ENCODE results near the gene C2CD4D. TPM values are rescaled to one million over a fixed set of nuclear protein-coding genes. Genes with fewer than 3 reads are reported as not detected.
A peak's percentile ranks its signal among the peaks of the same experiment; 100 is the strongest.

The C2CD4D gene
- polyA plus RNA-seq, 1 donor: 0.12 TPM

DNA sequence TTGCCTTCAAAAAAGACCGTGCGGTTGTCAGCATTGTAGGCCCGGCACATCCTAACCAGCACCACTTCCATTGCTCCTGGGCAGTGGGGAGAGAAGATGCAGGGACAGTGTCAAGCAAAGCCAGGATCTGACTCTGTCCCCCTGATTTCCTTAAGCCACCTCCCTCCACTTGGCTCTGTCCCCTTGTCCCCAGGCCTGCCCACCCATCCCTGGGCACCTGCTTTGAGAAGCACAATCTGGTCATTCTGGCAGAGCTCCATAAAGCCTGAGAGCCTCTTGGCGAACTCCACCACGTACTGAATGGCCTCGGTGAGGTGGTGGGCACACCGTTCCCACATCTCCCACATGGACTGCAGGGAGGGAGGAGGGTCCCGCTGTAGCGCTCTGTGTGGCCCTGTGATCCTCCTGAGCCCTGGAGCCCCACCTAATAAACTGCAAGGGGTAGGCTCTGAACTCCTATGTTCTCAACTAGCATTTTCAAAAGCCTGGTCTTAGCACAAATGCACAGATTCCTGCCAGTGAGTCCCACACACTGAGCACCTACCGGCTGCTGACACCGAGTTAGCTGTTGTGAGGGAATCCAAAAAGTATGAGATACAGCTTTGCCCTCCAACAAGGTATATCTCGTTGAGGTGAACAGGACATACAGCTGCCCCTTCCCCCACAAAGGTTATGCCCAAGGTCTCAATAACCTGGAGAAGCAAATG, 26.2 kb downstream of the C2CD4D start:
- no peak for DNase-seq

DNA sequence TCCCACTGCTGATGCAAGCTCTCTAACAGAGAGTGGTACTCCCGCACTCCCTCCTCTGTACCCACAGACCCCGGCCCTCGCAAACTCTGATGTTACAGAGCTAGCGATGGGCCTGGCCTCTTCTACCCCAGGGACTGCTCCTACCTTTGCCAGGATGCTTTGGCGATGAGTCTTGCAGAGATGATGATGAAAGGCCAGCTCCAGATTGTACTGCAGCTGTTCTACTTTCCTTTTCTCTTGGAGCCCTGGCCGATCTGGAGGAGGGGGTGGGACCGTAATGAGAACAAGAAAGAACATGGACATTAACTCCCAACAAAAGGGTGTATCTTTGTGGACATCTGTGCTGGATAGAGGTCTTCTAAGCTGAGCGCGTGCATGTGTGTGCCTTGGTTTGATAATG, 28.4 kb downstream of the C2CD4D start:
- no peak for DNase-seq

DNA sequence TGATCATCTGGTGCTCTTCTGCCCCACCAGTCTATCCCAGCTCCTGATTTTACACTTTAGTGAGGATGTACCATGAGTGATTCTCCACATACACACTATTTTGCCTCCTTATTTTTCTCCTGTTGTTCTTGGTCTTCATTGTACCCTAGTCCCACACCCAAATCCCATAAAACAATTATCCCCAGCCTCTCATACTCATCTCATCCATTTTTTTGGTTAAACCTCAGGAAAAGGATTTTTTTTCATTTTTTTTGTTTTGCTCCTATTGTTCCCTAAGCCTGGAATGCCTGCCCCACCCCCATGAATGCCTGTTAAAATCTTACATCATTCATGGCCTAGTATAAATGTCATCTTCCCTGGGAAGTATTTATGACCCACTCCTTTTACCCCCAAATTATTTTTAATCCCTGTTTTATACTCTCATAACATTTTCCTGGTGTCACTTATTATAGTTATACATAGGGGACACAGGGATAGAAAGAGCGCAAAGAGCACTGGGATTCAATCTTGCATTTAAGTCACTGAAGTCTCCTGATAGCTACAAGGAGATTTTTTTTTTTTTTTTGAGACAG, 29.5 kb downstream of the C2CD4D start:
- DNase-seq: no peak

DNA sequence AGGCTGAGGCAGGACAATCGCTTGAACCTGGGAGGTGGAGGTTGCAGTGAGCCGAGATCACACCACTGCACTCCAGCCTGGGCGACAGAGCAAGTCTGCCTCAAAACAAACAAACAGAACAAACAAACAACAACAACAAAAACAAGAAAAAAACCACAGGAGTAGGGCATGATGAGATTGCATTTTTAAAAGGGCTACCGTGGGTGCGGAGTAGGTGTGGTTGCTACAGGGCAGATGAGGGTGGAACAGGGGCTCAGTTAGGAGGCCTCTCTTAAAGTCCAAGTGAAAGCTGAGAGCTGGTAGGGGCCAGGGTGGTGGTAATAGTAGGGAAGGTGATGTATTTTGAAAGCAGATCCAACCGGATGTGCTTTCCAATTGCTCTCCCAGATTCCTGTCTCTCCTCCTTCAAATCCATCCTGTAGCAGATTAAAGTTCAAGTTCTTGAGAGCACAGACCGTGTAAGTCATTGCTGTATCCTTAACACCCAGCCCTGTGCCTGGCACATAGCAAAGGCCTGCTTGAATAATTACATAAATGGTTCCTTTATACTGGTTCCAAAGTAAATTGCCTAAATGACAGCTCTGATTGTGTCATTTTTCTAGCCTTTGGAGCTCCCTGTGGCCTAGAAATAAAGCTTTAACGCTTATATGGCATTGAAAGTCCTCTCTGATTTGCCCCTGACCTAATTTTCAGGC, 30.2 kb downstream of the C2CD4D start:
- DNase-seq: no peak

DNA sequence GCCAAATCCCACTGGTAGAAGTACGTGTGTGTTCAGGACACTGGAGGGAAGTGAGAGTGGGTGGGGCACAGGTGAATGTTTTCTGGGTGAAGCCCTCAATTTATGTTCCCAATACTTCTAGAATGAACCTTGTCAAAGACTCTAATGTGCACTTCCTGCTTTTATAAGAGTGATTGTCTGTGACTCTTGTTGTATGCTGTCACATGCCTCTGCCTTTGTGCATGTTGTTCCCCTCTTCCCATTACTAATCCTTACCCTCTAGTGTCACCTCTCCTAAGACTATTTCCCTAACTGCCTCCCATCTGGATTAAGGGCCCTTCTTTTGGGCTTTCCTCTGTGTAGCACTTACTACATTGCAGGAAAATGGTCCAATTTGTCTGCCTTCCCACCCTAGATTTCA, 31.9 kb downstream of the C2CD4D start:
- no peak for DNase-seq

DNA sequence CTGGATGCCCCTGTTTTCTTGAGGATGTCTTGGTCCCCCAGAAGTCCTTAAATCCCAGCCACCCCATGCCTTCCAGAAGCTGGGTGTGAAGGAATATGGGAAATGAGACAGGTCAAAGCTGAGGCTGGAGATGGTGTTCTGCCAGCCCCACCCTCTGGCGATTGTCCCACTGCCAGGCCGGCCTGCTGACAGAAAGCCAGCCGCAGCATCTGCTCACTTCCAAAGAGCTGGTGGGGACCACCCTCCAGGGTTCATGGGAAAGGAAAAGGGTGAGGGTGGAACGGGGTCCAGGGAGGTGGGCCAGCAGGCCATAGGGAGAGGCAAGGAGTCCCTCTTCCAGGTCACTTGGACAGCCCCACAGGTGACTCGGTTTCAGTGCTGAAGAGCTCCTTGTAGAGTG, 32.5 kb downstream of the C2CD4D start:
- DNase-seq: no peak

DNA sequence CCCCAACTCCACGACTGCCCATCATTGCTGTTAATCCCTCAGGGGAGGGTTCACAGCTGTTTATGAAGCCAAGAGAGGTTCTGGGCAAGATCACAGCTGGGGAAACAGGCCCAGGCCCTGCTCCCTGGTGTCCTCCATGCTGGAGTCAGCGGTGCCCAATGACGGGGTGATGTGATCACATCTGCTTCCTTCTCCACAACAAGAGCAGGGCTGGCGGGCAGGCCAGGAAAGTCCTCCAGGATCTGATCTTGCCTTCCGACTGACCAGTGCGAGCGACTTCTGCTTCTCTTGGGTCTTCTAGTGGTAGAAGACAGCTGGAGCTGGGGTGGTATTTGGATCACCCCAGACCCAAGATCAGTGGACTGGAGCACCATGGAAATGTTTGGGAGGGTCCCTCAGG, 33.5 kb downstream of the C2CD4D start:
- no peak for DNase-seq

DNA sequence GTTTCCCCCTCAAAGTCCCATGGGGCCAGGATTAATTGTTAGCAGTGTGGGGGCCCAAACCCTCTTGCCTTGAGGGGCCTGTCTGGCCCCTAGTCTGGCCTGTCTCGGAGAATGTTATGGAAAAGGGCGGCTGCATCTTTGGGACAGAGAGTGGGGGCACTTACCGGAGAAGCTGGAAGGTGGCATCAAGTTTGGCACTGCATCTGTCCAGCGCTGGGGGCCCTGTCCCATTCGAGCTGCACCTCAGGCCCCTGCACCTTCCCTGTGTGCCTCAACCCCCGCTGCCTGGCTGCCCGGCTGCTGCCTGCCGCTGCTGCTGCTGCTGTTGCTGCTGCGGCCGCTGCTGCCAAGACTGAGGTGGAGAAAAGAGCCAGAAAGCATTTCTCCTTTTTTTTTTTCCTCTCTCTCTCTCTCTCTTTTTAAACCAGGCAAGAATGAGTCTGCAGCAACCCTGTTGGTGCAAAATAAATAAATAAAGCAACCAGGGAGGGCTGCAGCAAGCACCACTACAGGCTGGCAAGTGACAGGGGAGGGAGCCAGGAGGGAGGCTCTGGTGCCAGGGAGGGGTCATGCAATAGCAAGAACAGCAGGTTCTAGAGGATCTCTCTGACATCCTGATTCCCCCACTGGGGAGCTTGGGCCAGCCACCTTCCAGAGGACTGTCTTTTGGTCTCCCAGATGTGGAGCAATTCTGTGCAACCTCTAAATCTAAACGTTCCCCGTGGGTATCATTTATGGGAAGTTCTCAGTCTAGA, 34.4 kb downstream of the C2CD4D start, which contains the start of gene LINGO4:
LINGO4 (minus strand) TSS at position 354 of the 755 bp plus-strand sequence. CDS start 2,715 bp downstream, outside the sequence.
- DNase-seq: no peak

DNA sequence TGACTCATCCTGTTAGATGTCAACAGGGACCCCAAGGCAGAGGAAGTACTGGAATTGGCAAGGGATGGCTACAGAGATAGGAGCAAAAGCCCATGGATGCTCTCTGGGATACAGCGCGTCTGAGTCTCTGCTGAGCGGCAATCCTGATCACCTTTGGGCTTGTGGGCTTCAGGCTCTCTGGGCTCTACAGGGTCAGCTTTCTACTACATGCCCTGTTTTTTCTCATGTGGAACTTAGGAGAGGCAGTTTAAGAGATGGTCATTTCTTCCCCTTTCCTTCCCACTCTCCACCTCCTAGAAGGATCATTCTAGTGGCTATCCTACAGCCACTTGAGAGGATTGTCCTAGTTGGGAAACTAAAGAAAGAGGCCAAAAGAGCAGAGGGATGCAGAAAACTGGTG, 35.7 kb downstream of the C2CD4D start:
- no peak for DNase-seq

DNA sequence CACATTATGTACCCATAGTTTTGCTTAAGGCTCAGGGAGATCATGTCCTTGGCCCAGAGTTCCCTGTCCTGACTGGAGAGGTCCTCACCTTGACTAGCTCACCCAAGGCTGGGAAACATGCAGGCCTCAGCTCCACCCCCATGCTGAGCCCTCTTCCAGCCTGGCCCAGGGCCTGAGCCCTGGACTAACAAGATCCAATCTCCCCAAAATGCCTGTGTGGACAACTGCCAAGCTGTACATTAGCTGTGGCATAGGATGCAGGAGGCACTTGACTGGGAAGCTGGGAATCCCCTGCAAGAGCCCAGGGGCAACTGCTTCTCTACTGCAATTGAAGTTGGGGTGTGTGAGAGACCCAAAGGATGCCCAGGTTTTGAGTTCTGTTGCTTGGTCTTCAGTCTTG, 36.5 kb downstream of the C2CD4D start:
- DNase-seq: no peak

DNA sequence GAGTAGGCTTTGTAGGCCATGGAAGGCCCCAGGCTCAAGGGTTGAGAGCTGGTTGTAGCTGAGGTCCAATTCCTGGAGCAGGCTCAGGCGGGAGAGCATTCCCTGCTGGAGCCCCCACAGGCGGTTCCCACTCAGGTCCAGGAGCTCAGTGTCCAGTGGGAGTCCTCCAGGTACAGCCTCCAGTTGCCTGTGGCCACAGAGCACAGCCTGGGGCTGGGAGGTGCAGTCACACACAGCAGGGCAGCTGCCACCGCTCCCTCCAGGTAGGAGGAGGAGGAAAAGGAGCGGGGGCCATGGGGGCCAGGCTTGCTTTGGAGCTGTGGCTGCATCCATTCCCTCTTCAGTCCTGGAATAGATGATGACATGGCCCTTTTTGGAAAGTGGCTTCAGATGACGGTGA, 37.2 kb downstream of the C2CD4D start:
- no peak for DNase-seq

DNA sequence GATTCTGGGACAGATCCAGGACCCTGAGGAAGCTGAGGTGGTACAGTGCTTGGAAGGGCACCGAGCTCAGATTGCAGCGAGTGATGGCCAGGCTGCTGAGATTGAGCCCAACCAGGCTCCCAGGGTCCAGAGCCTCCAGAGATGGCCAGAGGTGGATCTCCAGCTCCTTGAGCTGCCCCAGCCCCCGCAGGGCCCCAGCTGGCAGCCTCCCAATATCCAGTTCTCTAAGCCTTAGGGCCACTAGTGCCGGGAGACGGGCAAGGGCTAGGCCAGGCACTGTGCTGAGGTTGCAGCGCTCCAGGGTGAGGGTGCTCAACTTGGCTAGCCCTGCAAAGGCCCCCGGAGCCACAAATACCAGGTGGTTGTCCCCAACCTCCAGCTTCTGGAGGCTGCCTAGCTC, 37.8 kb downstream of the C2CD4D start:
- DNase-seq: no peak

DNA sequence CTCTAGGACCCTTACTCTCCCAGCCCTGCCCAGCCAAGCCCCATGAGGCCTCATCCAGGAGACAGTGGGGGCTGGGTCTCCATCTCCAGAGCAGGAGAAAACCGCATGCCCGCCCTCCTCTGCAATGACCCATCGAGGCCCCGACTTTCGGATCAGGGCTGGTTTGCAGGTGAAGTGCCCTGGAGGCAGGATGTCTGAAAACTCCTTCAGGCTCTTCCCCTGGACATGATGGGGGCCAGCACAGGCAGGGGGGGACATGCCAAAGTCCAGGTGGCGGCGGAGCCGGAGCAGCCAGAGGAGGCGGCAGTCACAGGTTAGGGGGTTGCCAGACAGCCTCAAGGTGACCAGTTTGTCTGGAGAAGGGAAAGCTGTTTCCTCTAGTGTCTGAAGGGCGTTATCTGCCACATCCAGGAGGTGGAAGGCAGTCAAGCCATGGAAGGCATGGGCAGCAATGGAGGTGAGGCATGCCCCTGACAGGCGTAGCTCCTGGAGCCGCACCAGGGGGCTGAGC, 38.3 kb downstream of the C2CD4D start:
- no peak for DNase-seq

DNA sequence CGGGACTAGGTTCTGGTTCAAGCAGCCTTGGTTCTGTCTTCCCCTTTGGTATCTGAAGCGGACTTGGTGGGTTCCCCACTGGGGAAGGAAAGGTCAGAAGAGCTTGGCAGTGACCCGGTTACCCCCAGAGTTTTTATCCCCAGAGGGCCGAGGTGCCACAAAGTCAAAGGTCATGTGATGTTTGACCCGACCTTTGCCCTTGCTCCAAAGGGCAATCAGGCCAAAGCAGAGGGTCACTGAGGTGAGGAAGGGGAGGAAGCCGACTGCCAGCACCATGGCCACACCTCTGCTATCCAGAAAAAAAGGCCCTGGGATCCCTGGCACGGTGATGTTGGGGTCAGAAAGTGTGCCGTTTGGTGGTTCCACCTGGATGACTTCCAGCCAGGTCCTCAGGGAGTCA, 38.8 kb downstream of the C2CD4D start:
- no peak for DNase-seq

DNA sequence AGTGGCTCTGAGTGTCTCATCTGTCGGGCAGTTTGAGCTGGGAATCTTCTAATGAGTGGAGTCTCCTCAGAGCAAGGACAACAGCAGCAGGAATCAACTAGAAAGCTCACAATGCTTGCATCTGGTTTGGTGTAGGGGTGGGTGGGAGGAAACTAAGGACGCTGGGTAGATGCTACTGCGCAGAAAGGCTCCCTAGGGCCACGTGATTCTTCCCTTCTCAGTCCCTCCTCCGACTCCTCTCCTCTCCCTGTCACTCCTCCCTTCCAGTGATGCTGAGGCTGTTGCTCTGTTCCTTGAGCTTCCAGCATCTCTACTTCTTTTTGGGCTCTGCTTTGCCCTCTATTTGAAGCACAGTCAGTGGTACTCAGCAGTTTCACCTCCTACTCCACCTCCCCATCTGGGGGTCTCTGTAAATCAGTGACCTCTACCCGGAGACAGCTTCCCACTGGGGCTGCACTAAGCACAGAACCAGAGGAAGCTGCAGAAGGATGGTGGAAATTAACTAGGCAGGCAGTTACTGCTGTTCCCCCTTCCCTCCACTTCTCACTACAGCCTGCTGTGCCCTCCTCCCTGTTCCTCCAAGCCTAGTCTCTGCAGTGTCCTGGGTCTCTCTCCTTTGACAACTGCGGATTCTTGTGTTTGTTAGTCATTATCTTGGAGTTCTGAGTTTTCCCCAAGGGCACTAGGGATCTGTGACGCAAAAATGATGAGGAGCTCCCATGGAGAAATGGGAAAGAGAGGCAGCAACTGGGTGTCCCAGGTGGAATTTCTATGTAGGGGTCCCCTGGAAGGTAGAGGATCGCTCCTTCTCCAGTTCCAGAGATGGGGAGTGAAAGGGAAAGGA, 40.2 kb downstream of the C2CD4D start:
- no peak for DNase-seq

DNA sequence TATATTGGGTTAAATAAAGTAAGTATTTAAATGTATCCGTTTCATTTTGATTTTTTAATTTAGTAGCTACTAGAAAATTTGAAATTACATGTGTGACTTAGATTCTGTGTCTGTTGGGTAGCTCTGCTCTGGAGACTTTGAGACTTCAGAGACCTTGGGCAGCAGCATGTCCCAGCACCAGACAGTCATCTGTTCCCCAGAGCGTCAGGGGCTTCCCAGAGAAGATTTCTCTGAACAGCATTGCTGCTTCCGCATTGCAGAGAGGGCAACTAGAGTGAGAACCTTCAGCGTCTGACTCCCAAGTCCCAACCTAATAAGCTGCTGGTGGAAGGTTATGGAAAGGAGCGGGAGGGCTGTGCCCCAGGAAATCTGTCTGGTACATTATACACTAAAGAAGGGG, 41.0 kb downstream of the C2CD4D start:
- DNase-seq: no peak

DNA sequence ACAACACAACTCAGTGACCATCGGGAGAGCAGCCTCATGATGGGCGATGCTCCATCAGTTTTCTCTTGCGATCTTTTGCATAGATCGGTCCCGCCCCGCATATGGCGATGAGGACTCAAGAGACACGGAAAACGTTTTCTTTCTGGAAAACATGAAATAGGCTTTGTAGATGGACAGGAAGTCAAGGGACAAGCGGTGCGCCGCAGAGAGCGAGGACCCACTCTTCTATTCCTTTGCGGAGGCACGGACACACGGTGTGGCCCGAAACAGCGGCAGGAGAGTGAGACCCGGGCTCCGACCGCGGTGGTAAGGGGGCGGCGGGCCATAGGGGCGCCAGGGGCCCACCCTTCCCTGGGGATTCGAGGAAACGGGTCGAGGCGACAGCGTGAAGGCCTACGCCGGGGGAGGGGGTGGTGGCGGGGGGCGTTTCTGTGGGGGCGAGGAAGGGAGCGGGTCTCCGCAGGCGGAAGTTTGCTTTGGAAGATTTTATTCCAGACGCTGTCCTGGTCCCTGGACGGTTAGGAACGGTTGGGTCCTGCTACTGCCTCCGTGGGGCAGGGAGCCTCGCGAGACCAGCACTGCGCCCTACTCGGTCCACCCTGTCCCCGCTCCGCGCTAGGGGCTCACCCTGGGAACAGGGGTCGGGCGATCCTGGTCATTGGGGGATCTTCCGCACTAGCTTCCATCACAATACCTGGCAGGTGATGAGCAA, 48.5 kb downstream of the C2CD4D start:
- DNase-seq: no peak

DNA sequence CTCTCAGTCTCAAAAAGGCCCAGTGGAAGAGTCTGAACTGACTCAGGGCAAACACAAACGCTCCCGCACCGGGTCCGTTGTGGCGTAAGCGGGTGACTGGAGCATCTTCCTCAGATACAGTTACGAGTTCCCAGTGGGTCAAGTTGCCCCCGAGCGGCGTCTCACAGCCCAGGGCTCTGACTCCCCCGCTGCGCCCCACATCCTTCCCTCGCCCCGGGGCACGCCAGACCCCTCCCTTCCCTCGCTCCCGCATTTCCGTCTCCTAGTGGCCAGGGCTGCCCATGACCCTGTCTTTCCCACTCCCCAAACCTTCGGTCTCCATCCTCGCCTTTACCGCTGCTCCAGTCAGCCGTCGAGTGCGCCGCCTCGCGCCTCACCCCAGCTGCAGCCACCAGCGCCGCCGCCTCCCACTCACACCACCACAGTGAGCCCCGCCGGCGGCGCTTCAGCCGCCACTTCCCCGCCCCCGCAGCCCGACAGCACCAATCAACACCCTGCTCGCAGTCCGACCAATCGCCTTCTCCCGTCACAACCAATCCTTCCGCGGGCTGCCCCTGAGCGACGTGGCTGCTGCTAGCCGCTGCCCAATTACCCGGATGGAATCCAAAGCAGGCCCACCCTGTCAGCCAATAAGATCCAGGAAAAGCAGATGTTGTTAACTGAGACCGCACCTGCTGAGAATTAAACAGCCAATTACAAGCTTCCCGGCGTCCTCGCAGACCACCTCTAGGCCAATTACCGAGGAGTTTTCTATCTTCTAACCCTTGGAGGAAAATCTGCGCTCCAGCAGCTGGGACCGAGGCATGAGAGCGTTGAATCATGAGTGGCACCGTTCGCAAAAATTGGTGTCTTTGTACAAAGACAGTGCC, 49.3 kb downstream of the C2CD4D start, which contains the start of gene TDRKH:
TDRKH (minus strand) TSS at position 430 of the 869 bp plus-strand sequence. CDS start 7,478 bp downstream, outside the sequence.
- peak; percentile 95 for DNase-seq

Measured in hindlimb muscle (tissue), 1 donor.